MCF 10A (cell line): Measurements from ENCODE around the gene ATP6V1C2. TPM values are rescaled to one million over a fixed set of nuclear protein-coding genes. Genes with fewer than 3 reads are reported as not detected.

ENCODE experiments used
- BruUV-seq: library from RNA; stranded (reverse); fragments of 400-500 nt; replicated peaks from 2 replicates; lab custom pipeline; 2021; lab: Mats Ljungman, UMichigan
- CTCF ChIA-PET: fragments of 300-600 bp; sonication (Branson Sonifier 250); formaldehyde crosslinking; extraction: SDS; loops from one replicate; lab custom pipeline; 2021; ENCODE audit warnings: antibody characterized with exemption, inconsistent platforms; lab: Yijun Ruan, JAX
- POLR2A ChIA-PET: fragments of 300-600, 350-650 bp; sonication (Branson Sonifier 250); formaldehyde crosslinking; extraction: SDS; loops from one replicate; lab custom pipeline; 2020; ENCODE audit warnings: antibody characterized with exemption, inconsistent platforms; lab: Yijun Ruan, JAX
- DNase-seq: peaks from one replicate; pipeline ENCODE4 v3.0.0-alpha.2; 2018; ENCODE audit not compliant: unreplicated experiment
- H3K27ac Mint-ChIP-seq: one replicate; pipeline ENCODE4 v1.8.0; 2022; ENCODE audit warnings: mild to moderate bottlenecking, low read depth, mixed read lengths; ENCODE audit not compliant: unreplicated experiment
- H3K27me3 Mint-ChIP-seq: one replicate; pipeline ENCODE4 v1.8.0; 2022; ENCODE audit warnings: mixed read lengths; ENCODE audit not compliant: insufficient read depth, unreplicated experiment
- H3K36me3 Mint-ChIP-seq: one replicate; pipeline ENCODE4 v1.8.0; 2022; ENCODE audit warnings: mild to moderate bottlenecking, moderate library complexity, mixed read lengths; ENCODE audit not compliant: insufficient read depth, unreplicated experiment
- H3K4me1 Mint-ChIP-seq: one replicate; pipeline ENCODE4 v1.8.0; 2022; ENCODE audit warnings: mixed read lengths; ENCODE audit not compliant: insufficient read depth, unreplicated experiment
- H3K4me3 Mint-ChIP-seq: one replicate; pipeline ENCODE4 v1.8.0; 2022; ENCODE audit warnings: mild to moderate bottlenecking, moderate library complexity, mixed read lengths; ENCODE audit not compliant: unreplicated experiment
- H3K9me3 Mint-ChIP-seq: one replicate; pipeline ENCODE4 v1.8.0; 2022; ENCODE audit warnings: mixed read lengths; ENCODE audit not compliant: unreplicated experiment
- CTCF ChIP-seq: fragments of 200-600 bp; IDR thresholded peaks from one replicate; pipeline ENCODE4 v1.8.0; 2022; ENCODE audit warnings: antibody characterized with exemption, mild to moderate bottlenecking; ENCODE audit not compliant: unreplicated experiment
- intact Hi-C: fragments of 100-400 bp; cut with micrococcal nuclease; formaldehyde crosslinking; loops from 2 replicates; pipeline ENCODE4 v1.14.1; 2022
- total RNA-seq: library from RNA; stranded (reverse); gene quantifications from 2 replicates; pipeline ENCODE4 v1.2.3, GENCODE V29; 2022

ATP6V1C2 gene
- total RNA-seq, 1 experiment from 2014 or later: 0.19 TPM

GRCh38 chr2:10752236-10752635, 30.8 kb downstream of the ATP6V1C2 start:
- no peaks in the 10 kb centered on the region for H3K27me3 Mint-ChIP-seq
- H3K27ac Mint-ChIP-seq: no peak overlapping the region
- DNase-seq: no peak
- TF ChIP-seq CTCF: no peak
- BruUV-seq: no TSS peak
- H3K9me3 Mint-ChIP-seq: no peaks in the 10 kb centered on the region
- H3K4me1 Mint-ChIP-seq: no peaks in the 10 kb centered on the region
- ChIA-PET CTCF (interaction anchor here (0.6 kb wide), 1 partner anchor 869 kb away, joined by 3 read pairs; no protein-coding TSS in a partner anchor), POLR2A (no interaction called here)
- H3K36me3 Mint-ChIP-seq: no peaks in the 10 kb centered on the region
- H3K4me3 Mint-ChIP-seq: no peak overlapping the region
- intact Hi-C loops: no loop called here

GRCh38 chr2:10753156-10753555, 31.7 kb downstream of the ATP6V1C2 start:
- TF ChIP-seq CTCF: no peak
- no TSS peak for BruUV-seq
- CTCF ChIA-PET: interaction anchor here (0.8 kb wide), 1 partner anchor 36 kb away, joined by 4 read pairs; no protein-coding TSS in a partner anchor

GRCh38 chr2:10753876-10754275, 32.4 kb downstream of the ATP6V1C2 start:
- BruUV-seq: no TSS peak
- no peak for DNase-seq
- no peak overlapping the region for H3K27ac Mint-ChIP-seq
- ChIA-PET CTCF (interaction anchor here (0.7 to 0.9 kb wide), 2 partner anchors 46 to 75 kb away, joined by 3 read pairs; no protein-coding TSS in a partner anchor), POLR2A (no interaction called here)
- no peak for TF ChIP-seq CTCF
- intact Hi-C loops: no loop called here
- no peak overlapping the region for H3K4me3 Mint-ChIP-seq
- H3K9me3 Mint-ChIP-seq: no peaks in the 10 kb centered on the region
- H3K36me3 Mint-ChIP-seq: no peaks in the 10 kb centered on the region
- no peaks in the 10 kb centered on the region for H3K27me3 Mint-ChIP-seq
- H3K4me1 Mint-ChIP-seq: no peaks in the 10 kb centered on the region

More at GRCh38 chr2:10753156-10753555, 31.7 kb downstream of the ATP6V1C2 start:
- intact Hi-C loops: no loop called here
- Mint-ChIP-seq H3K27me3 (no peaks in the 10 kb centered on the region), H3K4me3 (no peak overlapping the region), H3K27ac (no peak overlapping the region), H3K9me3 (no peaks in the 10 kb centered on the region), H3K4me1 (no peaks in the 10 kb centered on the region), H3K36me3 (no peaks in the 10 kb centered on the region)
- DNase-seq: no peak
- POLR2A ChIA-PET: no interaction called here

GRCh38 chr2:10755621-10756020, 34.2 kb downstream of the ATP6V1C2 start:
- Mint-ChIP-seq H3K9me3 (no peaks in the 10 kb centered on the region), H3K4me1 (no peaks in the 10 kb centered on the region), H3K36me3 (no peaks in the 10 kb centered on the region), H3K27ac (no peak overlapping the region), H3K27me3 (no peaks in the 10 kb centered on the region), H3K4me3 (no peak overlapping the region)
- DNase-seq: no peak
- intact Hi-C loops: no loop called here
- ChIA-PET CTCF (no interaction called here), POLR2A (no interaction called here)
- BruUV-seq: no TSS peak
- TF ChIP-seq CTCF: no peak
